ENCODE data around the gene CRK.

CRK gene

DNA sequence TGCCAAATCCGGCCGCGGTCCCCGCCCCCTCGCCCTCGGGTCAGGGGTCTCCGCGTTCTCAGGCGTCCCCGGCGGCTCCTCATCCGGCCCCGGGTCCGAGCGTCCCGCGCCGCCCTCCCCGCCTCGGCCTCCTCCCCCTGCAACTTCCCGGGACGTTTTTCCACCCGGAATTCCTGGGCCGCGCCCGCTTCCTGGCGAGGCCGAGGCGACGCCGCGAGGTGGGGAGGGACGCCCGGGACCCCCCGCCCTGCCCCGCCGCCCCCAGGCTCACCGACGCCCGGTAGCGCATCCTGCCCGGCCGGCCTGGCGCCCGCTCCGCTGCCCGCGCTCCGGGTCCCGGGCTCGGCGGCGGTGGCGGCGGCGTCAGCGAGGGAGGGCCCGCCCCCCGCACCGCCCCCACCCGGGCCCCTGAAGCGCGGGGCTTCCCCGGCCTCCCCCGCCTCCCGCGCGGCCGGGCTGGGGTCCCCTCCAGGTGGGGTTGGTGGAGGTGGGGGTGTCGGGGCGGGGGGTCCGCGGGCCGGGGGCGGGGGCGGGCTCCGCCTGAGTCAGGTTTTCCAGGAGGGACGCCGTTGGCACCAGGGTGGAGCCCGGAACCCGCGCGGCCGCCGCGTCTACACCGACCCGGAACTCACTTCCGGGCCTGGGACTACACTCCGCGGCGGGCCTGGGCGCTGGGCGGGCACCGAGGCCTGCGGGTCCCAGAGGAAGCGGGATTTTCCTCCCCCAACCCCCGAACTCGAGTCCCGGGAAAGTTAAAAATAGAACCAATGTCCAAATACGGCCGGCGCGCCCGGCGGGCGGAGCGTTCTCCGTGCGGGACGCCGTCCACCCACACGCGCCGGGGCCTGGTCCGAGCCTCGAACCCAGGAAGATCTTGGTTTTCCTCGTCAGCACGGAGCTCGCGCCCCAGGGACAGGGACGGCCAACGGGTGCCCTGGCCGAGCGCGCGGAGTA lies 29.7 kb upstream of the CRK start:
- DNase-seq (ENCODE audit: low read depth): no peak

DNA sequence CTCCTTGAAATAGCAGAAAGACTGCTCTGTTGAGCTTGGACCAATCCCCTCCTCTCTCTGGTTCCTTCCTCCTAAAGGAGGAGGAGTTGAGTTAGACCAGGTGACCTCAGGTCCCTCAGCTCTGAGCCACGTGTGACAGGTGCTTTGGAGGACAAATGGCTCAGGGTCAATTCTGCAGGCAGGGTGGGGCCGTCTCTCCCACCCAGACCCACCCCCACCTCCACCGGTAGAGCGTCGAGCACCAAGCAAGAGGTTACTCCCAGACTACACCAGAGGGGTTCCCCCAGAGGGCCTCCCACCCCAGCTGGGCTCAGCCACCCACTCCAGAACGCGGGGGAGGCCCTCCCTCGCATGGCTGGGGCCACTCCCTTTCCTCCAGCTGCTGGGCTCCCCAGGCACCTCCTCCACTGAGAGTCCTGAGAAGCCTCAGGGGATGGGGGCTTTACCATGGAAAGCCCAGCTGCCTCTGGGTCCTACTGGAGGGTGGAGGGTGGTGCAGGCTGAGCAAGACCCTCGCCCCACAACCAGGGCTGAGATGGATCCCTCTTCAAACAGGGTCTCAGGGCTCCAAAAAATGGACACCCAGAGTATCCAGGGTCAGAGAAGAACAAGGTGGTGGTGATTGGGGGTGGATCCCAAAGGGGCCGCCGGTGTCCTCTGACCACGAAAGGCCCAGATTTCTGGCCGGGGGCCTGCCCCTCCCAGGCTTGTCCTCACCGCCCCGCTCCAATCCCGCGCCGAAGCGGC lies 28.8 kb upstream of the CRK start:
- no peak for DNase-seq (ENCODE audit: low read depth)

GRCh38 chr17:1484060-1484535 lies 28.1 kb upstream of the CRK start:
- no peak for DNase-seq (ENCODE audit: low read depth)

- DNase-seq (ENCODE audit: low read depth): no peak
Observed at GRCh38 chr17:1482680-1483079, 26.6 kb upstream of the CRK start.

- DNase-seq (ENCODE audit: low read depth): no peak
Observed at GRCh38 chr17:1481736-1482135, 25.7 kb upstream of the CRK start.

DNA sequence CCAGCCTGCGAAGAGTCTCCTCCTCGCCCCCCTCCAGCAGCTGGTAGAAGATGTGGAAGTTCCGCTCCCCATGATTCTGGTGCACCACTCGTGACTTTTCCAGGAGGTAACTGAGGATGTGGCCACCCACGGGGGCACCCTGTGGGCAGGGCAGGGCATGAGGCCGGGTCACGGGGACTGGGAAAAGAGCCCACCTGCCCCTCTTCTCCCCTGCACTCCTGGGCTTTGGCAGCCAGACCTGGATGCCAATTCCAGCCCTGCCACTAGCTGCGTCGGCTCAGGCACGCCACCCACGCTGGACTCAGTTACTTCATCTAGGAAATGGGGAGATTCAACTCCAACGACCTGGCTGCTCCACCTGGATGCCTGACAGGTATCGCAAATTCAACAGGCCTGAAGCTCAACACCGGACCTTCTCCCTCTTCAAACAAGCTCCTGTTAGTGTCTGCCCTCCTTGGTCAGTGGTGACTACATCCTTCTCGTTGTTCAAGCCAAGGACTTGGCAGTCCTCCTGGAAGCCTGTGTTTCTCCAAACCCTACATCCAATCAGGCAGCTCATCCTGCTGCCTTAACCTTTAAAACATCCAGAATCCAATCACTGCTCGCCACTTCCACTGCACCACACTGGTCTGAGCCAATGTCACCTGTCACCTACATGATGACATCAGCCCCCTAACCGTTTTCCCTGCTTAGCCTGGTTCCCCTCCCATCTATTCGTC lies 24.9 kb upstream of the CRK start:
- DNase-seq (ENCODE audit: low read depth): no peak

- DNase-seq (ENCODE audit: low read depth): no peak
Observed at GRCh38 chr17:1478418-1478817, 22.4 kb upstream of the CRK start.

DNA sequence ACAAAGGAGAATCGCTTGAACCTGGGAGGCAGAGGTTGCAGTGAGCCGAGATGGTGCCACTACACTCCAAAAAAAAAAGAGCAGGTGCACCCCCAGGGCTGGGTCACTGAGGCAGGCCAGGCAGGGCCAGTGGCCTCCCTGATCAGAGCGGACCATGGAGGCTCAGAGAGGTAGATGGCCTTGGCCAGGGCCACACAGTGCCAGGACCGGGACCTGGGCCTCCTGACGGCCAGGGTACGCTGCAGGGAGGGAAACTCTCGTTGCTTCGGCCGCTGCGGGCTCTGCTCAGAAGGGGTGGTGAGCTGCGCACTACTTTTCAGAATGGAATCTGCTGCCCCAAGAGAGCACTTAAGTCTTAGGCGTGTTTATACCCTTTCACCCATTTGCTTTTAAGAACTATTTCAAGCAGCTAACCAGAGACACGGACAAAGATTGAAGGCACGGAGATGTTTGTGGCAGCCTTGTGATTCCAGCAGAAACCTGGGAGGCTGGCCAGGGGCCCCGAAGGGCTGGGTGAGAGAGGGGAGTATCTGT lies 19.4 kb upstream of the CRK start:
- no peak for DNase-seq (ENCODE audit: low read depth)

GRCh38 chr17:1474402-1475189 lies 18.6 kb upstream of the CRK start:
- DNase-seq (ENCODE audit: low read depth): no peak

GRCh38 chr17:1473841-1474240 lies 17.8 kb upstream of the CRK start:
- no peak for DNase-seq (ENCODE audit: low read depth)

GRCh38 chr17:1473170-1473569 lies 17.1 kb upstream of the CRK start:
- no peak for DNase-seq (ENCODE audit: low read depth)

GRCh38 chr17:1471911-1472821 lies 16.1 kb upstream of the CRK start:
- no peak for DNase-seq (ENCODE audit: low read depth)

DNA sequence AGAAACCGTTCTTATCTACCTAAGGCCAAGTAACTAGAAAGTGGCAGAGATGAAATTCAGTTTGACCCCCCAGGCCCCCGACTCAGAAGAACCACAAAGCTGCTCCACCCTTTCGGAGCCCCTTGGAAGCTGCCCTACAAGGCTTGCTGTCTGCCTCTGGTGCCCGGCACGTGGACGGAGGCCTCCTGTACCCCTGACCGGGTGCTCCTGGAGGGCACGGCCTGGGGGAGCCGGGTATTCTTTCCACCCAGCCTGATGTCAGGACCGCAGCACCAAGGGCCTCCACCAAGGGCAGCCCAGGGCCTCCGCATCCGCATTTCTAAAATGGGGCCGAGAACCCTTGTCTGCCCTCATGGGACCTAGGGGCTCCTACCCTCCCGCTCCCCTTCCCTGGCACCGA lies 15.5 kb upstream of the CRK start:
- DNase-seq (ENCODE audit: low read depth): no peak

- no peak for DNase-seq (ENCODE audit: low read depth)
Observed at GRCh38 chr17:1470755-1471462, 14.9 kb upstream of the CRK start.

DNA sequence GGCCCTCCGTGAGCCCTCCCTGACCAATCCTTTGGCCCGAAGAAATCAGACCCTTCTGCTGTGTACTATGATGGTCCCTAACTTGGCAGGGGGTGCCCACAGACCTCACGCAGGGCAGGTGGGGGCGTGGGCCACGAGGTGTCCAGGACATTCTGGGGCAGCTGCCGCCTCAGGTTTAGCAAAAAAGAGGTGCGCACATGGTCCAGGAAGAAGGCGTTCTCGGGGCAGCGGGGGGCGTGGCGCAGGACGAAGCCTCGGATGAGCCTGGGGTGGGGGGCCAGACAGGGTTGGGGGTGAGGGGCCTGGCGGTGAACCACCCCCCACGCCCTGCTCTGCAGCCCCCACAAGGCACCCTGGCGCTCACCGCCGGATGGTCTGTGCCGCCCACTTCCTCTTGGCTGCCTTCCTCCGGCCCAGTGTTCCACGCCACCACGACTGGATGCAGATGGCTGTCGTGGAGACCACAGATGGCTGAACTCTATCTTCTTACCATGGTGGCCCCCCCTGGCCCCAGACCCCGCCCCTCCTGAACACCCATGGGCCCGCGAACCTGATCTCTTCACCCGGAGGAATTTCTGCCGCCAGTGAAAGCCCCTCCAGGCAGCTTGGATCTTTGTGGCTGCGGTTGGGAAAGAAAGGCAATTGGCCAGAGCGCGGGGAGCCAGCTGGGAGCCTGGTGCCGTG lies 14.2 kb upstream of the CRK start:
- DNase-seq (ENCODE audit: low read depth): no peak

DNA sequence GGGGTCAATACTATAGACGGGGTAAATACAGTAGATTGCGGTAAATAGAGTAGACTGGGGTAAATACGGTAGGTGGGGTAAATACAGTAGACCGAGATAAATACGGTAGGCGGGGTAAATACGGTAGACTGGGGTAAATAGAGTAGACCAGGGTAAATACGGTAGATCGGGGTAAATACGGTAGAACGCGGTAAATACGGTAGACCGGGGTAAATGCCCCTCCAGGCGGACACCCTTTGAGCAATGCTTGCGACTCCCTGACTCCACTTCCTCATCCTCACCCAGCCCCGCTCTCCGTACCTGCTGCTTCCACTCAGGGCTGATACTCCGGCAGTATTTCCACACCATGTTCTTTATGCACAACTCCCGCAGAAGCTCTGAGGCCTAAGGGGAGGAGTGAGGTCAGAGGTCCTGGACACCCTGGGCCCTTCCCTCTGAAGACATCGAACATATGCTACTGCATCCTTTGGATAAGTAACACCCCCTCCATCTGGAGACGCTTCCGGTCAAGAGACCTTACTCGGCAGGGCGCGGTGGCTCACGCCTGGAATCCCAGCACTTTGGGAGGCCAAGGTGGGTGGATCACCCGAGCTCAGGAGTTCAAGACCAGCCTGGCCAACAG lies 13.3 kb upstream of the CRK start:
- DNase-seq (ENCODE audit: low read depth): no peak

- DNase-seq (ENCODE audit: low read depth): no peak
Observed at GRCh38 chr17:1467898-1468492, 12.0 kb upstream of the CRK start.

GRCh38 chr17:1467258-1467657 lies 11.2 kb upstream of the CRK start:
- DNase-seq (ENCODE audit: low read depth): no peak

All from HS-5 (cell line).